Endothelial cell (in vitro differentiated cells): Measurements from ENCODE around the gene ARHGAP24. TPM values are rescaled to one million over a fixed set of nuclear protein-coding genes. Genes with fewer than 3 reads are reported as not detected.
A peak's percentile ranks its signal among the peaks of the same experiment; 100 is the strongest.

Experiments used
- DNase-seq: peaks from one replicate; pipeline ENCODE4 v3.0.0; 2021; ENCODE audit warnings: low spot score
- H3K27ac Mint-ChIP-seq: one replicate; pipeline ENCODE4 v1.8.0; 2021; ENCODE audit warnings: mixed read lengths, inconsistent platforms; ENCODE audit not compliant: unreplicated experiment
- H3K27me3 Mint-ChIP-seq: one replicate; pipeline ENCODE4 v1.8.0; 2021; ENCODE audit warnings: mild to moderate bottlenecking, moderate library complexity, mixed read lengths, inconsistent platforms; ENCODE audit not compliant: unreplicated experiment
- H3K36me3 Mint-ChIP-seq: one replicate; pipeline ENCODE4 v1.8.0; 2021; ENCODE audit warnings: mild to moderate bottlenecking, low read depth, mixed read lengths, inconsistent platforms; ENCODE audit not compliant: unreplicated experiment
- H3K4me1 Mint-ChIP-seq: one replicate; pipeline ENCODE4 v1.8.0; 2021; ENCODE audit warnings: mild to moderate bottlenecking, mixed read lengths, inconsistent platforms; ENCODE audit not compliant: unreplicated experiment
- H3K4me3 Mint-ChIP-seq: one replicate; pipeline ENCODE4 v1.8.0; 2021; ENCODE audit warnings: mild to moderate bottlenecking, mixed read lengths, inconsistent platforms; ENCODE audit not compliant: unreplicated experiment
- H3K9me3 Mint-ChIP-seq: one replicate; pipeline ENCODE4 v1.8.0; 2021; ENCODE audit warnings: mixed read lengths, inconsistent platforms; ENCODE audit not compliant: unreplicated experiment
- CTCF ChIP-seq: fragments of 200-600 bp; sonication (generic); IDR thresholded peaks from one replicate; pipeline ENCODE4 v1.5.0; 2021; ENCODE audit warnings: antibody characterized with exemption; ENCODE audit not compliant: unreplicated experiment
- total RNA-seq: library from RNA; stranded (reverse); fragmentation: NEBNext Ultra II Directional; extraction: Animal tissue kit (Norgen Biotek cat#: 25700); gene quantifications from one replicate; pipeline ENCODE4 v1.2.1, GENCODE V29; 2021; ENCODE audit not compliant: unreplicated experiment

ARHGAP24 gene
- total RNA-seq, 1 donor from 2014 or later, result 5.0 TPM

- TF ChIP-seq CTCF, result no peak
- peak; percentile 12 for DNase-seq
- Mint-ChIP-seq H3K27me3 (no peaks in the 10 kb centered on the region), H3K27ac (no peak overlapping the region), H3K4me1 (peaks cover 33% of the 10 kb centered on the region), H3K9me3 (no peaks in the 10 kb centered on the region), H3K4me3 (no peak overlapping the region), H3K36me3 (no peaks in the 10 kb centered on the region)
Observed at GRCh38 chr4:85929961-85930665, 455.2 kb downstream of the ARHGAP24 start.

DNA sequence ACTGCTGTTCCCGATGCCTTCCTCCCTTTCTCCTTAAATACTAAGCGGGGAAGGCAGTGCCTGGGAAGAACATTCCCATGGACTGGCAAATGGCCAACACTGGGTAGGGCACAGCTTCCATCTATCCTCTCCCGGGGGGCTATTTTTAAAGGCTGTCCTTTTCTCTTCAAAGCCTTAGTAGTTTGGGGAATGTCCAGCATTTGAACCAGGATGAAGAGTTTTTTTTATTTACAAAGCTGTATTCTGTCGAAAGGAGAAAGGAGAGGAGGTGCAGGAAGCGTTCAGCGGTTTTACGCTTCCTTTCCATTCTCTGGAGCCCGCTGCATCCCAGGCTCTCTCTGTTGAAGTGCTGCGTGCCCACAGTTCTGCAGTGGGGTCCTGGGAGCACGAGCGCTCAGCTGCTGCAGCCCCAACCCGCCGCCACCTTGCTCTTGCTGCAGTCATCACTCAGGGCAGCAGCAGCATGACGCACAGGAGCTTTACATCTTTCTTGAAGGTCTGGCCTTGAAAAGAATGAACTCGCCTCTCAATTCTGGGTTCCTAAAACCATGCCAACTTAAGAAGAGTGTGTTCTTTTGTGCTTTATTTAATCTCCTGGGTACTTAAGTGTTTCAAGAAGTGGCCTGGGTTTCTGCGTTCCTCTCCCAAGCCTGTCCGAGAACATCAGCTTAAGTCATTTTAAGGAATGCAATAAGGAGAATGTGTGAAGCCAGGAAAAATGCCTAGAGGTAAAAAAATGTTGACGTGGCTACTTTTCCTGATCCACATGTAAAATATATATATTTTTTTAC lies 457.7 kb downstream of the ARHGAP24 start:
- no peaks in the 10 kb centered on the region for H3K27me3 Mint-ChIP-seq
- no peaks in the 10 kb centered on the region for H3K9me3 Mint-ChIP-seq
- TF ChIP-seq CTCF, result no peak
- H3K4me3 Mint-ChIP-seq, result no peak overlapping the region
- H3K4me1 Mint-ChIP-seq, result peaks cover 33% of the 10 kb centered on the region
- no peaks in the 10 kb centered on the region for H3K36me3 Mint-ChIP-seq
- no peak for DNase-seq
- no peak overlapping the region for H3K27ac Mint-ChIP-seq

GRCh38 chr4:85933291-85933640 lies 458.3 kb downstream of the ARHGAP24 start:
- no peak overlapping the region for H3K4me3 Mint-ChIP-seq
- no peaks in the 10 kb centered on the region for H3K36me3 Mint-ChIP-seq
- peaks cover 31% of the 10 kb centered on the region for H3K4me1 Mint-ChIP-seq
- no peaks in the 10 kb centered on the region for H3K9me3 Mint-ChIP-seq
- TF ChIP-seq CTCF, result no peak
- no peaks in the 10 kb centered on the region for H3K27me3 Mint-ChIP-seq
- DNase-seq, result no peak
- no peak overlapping the region for H3K27ac Mint-ChIP-seq

DNA sequence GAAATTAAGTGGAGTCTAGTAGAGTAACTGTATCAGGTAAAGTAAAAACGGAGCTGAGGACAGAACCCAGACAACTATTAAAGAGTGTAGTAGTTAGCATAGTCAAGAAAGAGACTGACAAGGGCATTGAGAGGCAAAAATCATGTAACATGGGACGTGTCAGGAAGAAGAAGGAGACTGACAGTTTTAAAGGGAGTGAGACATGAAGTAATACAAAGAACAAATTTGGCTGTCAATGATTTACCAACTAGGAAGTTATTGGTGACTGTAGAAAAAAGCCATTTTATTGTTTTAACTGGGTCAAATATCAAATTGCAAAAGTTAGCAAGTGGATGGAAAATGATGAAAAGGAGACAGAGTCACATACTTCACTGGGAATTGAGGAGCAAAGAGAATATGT lies 462.6 kb downstream of the ARHGAP24 start:
- no peak for DNase-seq
- Mint-ChIP-seq H3K36me3 (no peaks in the 10 kb centered on the region), H3K27me3 (no peaks in the 10 kb centered on the region), H3K27ac (no peak overlapping the region), H3K4me1 (peaks cover 5% of the 10 kb centered on the region), H3K9me3 (no peaks in the 10 kb centered on the region), H3K4me3 (no peak overlapping the region)
- TF ChIP-seq CTCF, result no peak

GRCh38 chr4:85938062-85938461 lies 463.1 kb downstream of the ARHGAP24 start:
- DNase-seq, result no peak
- Mint-ChIP-seq H3K27me3 (no peaks in the 10 kb centered on the region), H3K4me1 (no peaks in the 10 kb centered on the region), H3K27ac (no peak overlapping the region), H3K4me3 (no peak overlapping the region), H3K9me3 (no peaks in the 10 kb centered on the region), H3K36me3 (no peaks in the 10 kb centered on the region)
- TF ChIP-seq CTCF, result no peak
